Erythroblast (primary cell): ENCODE measurements around the gene TSC2.

Source experiments
- DNase-seq, 2 experiments: peaks; one replicate each; lab custom pipeline; 2025; lab: John Stamatoyannopoulos, UW
- GATA1 ChIP-seq: IDR thresholded peaks from 2 replicates; pipeline ENCODE4 v1.6.1; 2011; ENCODE audit warnings: low read depth, mild to moderate bottlenecking, control low read depth, low read length, moderate library complexity
- POLR2A ChIP-seq: IDR thresholded peaks from 2 replicates; pipeline ENCODE4 v1.6.1; 2011; ENCODE audit warnings: mild to moderate bottlenecking, low read length

Gene TSC2

GRCh38 chr16:2019921-2020831 is 27.6 kb upstream of the TSC2 start:
- TF ChIP-seq GATA1, result no peak
- TF ChIP-seq POLR2A, result no peak
- no peak for DNase-seq

- DNase-seq, result peak in 1 of 2 experiments; percentile 49
- TF ChIP-seq POLR2A, result no peak
- TF ChIP-seq GATA1, result no peak
Observed at GRCh38 chr16:2022723-2023091, 25.1 kb upstream of the TSC2 start.

- DNase-seq, result peak; percentile 88 to 95
- TF ChIP-seq GATA1, result no peak
- TF ChIP-seq POLR2A, result no peak
Observed at GRCh38 chr16:2023092-2024031, 24.4 kb upstream of the TSC2 start.

GRCh38 chr16:2024032-2024420 is 23.8 kb upstream of the TSC2 start:
- TF ChIP-seq GATA1 (no peak), POLR2A (no peak)
- DNase-seq, result no peak

GRCh38 chr16:2025251-2025650 is 22.5 kb upstream of the TSC2 start:
- TF ChIP-seq POLR2A (no peak), GATA1 (no peak)
- no peak for DNase-seq

- TF ChIP-seq GATA1 (no peak), POLR2A (no peak)
- no peak for DNase-seq
Observed at GRCh38 chr16:2025878-2026460, 21.8 kb upstream of the TSC2 start.

- no peak for TF ChIP-seq POLR2A
- peak in 1 of 2 experiments; percentile 35 for DNase-seq
Observed at GRCh38 chr16:2026461-2027023, 21.2 kb upstream of the TSC2 start, which contains the start of gene NHERF2. TSS of gene NHERF2 (plus strand) at chr16:2026902. CDS start at chr16:2027006, 104 bp downstream.

- TF ChIP-seq GATA1, result no peak
- TF ChIP-seq POLR2A, result no peak
- no peak for DNase-seq
Observed at GRCh38 chr16:2027024-2028010, 20.5 kb upstream of the TSC2 start.

- TF ChIP-seq POLR2A (no peak), GATA1 (no peak)
- no peak for DNase-seq
Observed at GRCh38 chr16:2028146-2028545, 19.6 kb upstream of the TSC2 start.

GRCh38 chr16:2028620-2029220 is 19.1 kb upstream of the TSC2 start:
- no peak for DNase-seq
- TF ChIP-seq GATA1 (no peak), POLR2A (no peak)

GRCh38 chr16:2029350-2029749 is 18.4 kb upstream of the TSC2 start:
- TF ChIP-seq GATA1 (no peak), POLR2A (no peak)
- no peak for DNase-seq

GRCh38 chr16:2030036-2030435 is 17.7 kb upstream of the TSC2 start:
- TF ChIP-seq GATA1 (no peak), POLR2A (no peak)
- DNase-seq, result no peak

- no peak for DNase-seq
- TF ChIP-seq GATA1 (no peak), POLR2A (no peak)
Observed at GRCh38 chr16:2031081-2031577, 16.7 kb upstream of the TSC2 start.
